Panc1 (cell line): Measurements from ENCODE around the gene VWA3B. TPM values are rescaled to one million over a fixed set of nuclear protein-coding genes. Genes with fewer than 3 reads are reported as not detected.

Experiments
- ATAC-seq: fragments of 200-7000 bp; cut with Tn5 transposase; 2 replicates; pipeline ENCODE4 v1.9.1; 2020; ENCODE audit warnings: mild to moderate bottlenecking, moderate library complexity
- BruUV-seq: library from RNA; stranded (reverse); fragments of 400-500 nt; replicated peaks from 2 replicates; lab custom pipeline; 2021; lab: Mats Ljungman, UMichigan
- CTCF ChIA-PET: fragments of 300-600 bp; sonication (Branson Sonifier 250); formaldehyde crosslinking; loops from one replicate; lab custom pipeline; 2022; ENCODE audit warnings: antibody characterized with exemption; lab: Charles Lee
- POLR2A ChIA-PET: fragments of 300-600 bp; sonication (Branson Sonifier 250); formaldehyde crosslinking; loops from one replicate; lab custom pipeline; 2022; ENCODE audit warnings: antibody characterized with exemption; lab: Charles Lee
- DNase-seq: peaks from one replicate; pipeline ENCODE4 v3.0.0-alpha.2; 2010; ENCODE audit warnings: low read depth, low spot score
- H3K27ac ChIP-seq: 2 replicates; pipeline ENCODE4 v1.5.1; 2011; ENCODE audit warnings: mild to moderate bottlenecking, low read length, inconsistent platforms
- H3K27me3 ChIP-seq: fragments of 200-500 bp; sonication (Bioruptor generic); 2 replicates; pipeline ENCODE4 v1.6.0; 2014; ENCODE audit warnings: low read length, inconsistent platforms; ENCODE audit not compliant: control insufficient read depth, insufficient read depth
- H3K36me3 ChIP-seq: fragments of 200-500 bp; sonication (Bioruptor generic); 2 replicates; pipeline ENCODE4 v1.5.1; 2014; ENCODE audit warnings: inconsistent platforms, mild to moderate bottlenecking, low read length, moderate library complexity; ENCODE audit not compliant: control insufficient read depth, insufficient read depth
- H3K4me1 ChIP-seq: 2 replicates; pipeline ENCODE4 v1.5.1; 2011; ENCODE audit warnings: inconsistent platforms, mild to moderate bottlenecking, low read length, moderate library complexity; ENCODE audit not compliant: control insufficient read depth, insufficient read depth
- H3K4me3 ChIP-seq, 2 experiments: 2 replicates each; pipeline ENCODE4 v1.5.1; 2011 to 2012; ENCODE audit warnings: low read depth in 2 of 2, low read length in 2 of 2, mild to moderate bottlenecking in 2 of 2, inconsistent platforms in 1 of 2, moderate library complexity in 1 of 2
- H3K9me3 ChIP-seq: fragments of 200-500 bp; sonication (Bioruptor generic); 2 replicates; pipeline ENCODE4 v1.5.1; 2014; ENCODE audit warnings: low read depth, mild to moderate bottlenecking, inconsistent platforms, low read length, moderate library complexity; ENCODE audit not compliant: control insufficient read depth, insufficient read depth
- POLR2AphosphoS5 ChIP-seq: IDR thresholded peaks from 2 replicates; pipeline ENCODE4 v1.6.1; 2012; ENCODE audit warnings: mild to moderate bottlenecking, low read depth, low read length, moderate library complexity
- SIN3A ChIP-seq: IDR thresholded peaks from 2 replicates; pipeline ENCODE4 v1.6.1; 2012; ENCODE audit warnings: low read depth, mild to moderate bottlenecking, low read length, moderate library complexity, borderline replicate concordance; ENCODE audit not compliant: insufficient read depth
- TCF7L2 ChIP-seq: IDR thresholded peaks from 2 replicates; pipeline ENCODE4 v1.6.1; 2011; ENCODE audit warnings: mild to moderate bottlenecking, low read depth, low read length, inconsistent platforms
- in situ Hi-C: cut with HindIII; loops from 2 replicates; pipeline ENCODE4 v1.10.0; 2016; ENCODE audit warnings: low sequenced_read_pairs, low pct_unique_long_range_greater_than_20kb
- intact Hi-C: fragments of 100-400 bp; cut with micrococcal nuclease; formaldehyde crosslinking; loops from one replicate; pipeline ENCODE4 v1.10.0; 2022; ENCODE audit not compliant: unreplicated experiment
- total RNA-seq: library from RNA; stranded (reverse); gene quantifications from one replicate; pipeline ENCODE4 v1.2.1, GENCODE V29; 2021; ENCODE audit not compliant: unreplicated experiment
- TF ChIP-seq, protein P1 (sequence below), 2 experiments: IDR thresholded peaks; 2 replicates each; pipeline ENCODE4 v1.6.1; 2011 to 2012; ENCODE audit warnings: low read depth in 2 of 2, control low read depth in 1 of 2, low read length in 1 of 2, mild to moderate bottlenecking in 1 of 2, moderate library complexity in 1 of 2; ENCODE audit not compliant: insufficient read depth in 1 of 2
- TF ChIP-seq, protein P2 (sequence below): fragments of 450-650 bp; IDR thresholded peaks from 2 replicates; pipeline ENCODE4 v1.5.1; 2017; ENCODE audit warnings: mild to moderate bottlenecking

VWA3B gene
- total RNA-seq, 1 experiment from 2014 or later = not detected

DNA sequence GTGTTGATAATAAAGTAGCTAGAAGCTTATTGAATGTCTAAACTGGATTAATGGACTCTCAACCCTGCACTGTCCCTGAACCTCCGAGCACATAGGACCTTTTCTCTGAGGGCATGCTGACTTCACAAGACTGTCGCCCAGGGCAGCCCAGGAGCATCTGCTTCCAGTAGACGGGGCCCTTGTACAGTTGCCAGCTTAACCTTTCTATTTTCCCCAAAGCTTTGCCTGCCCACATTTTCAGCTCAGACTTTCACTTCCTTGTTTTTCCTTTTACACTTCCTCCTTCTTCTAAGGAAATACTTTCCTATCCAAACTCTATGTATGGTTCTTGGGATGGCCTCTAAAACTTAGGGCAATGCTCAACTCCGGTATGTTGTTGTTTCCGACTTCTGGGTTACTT lies 1.3 kb downstream of the VWA3B start:
- TF ChIP-seq, protein P1, sequence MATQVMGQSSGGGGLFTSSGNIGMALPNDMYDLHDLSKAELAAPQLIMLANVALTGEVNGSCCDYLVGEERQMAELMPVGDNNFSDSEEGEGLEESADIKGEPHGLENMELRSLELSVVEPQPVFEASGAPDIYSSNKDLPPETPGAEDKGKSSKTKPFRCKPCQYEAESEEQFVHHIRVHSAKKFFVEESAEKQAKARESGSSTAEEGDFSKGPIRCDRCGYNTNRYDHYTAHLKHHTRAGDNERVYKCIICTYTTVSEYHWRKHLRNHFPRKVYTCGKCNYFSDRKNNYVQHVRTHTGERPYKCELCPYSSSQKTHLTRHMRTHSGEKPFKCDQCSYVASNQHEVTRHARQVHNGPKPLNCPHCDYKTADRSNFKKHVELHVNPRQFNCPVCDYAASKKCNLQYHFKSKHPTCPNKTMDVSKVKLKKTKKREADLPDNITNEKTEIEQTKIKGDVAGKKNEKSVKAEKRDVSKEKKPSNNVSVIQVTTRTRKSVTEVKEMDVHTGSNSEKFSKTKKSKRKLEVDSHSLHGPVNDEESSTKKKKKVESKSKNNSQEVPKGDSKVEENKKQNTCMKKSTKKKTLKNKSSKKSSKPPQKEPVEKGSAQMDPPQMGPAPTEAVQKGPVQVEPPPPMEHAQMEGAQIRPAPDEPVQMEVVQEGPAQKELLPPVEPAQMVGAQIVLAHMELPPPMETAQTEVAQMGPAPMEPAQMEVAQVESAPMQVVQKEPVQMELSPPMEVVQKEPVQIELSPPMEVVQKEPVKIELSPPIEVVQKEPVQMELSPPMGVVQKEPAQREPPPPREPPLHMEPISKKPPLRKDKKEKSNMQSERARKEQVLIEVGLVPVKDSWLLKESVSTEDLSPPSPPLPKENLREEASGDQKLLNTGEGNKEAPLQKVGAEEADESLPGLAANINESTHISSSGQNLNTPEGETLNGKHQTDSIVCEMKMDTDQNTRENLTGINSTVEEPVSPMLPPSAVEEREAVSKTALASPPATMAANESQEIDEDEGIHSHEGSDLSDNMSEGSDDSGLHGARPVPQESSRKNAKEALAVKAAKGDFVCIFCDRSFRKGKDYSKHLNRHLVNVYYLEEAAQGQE (IDR thresholded peaks at IDR 0.05; ENCODE audit: insufficient read depth in 1 of 2, low read depth in 2 of 2, low read length in 1 of 2) = no peak
- no peak for TF ChIP-seq POLR2AphosphoS5
- no peak for TF ChIP-seq TCF7L2
- TF ChIP-seq, protein P2, sequence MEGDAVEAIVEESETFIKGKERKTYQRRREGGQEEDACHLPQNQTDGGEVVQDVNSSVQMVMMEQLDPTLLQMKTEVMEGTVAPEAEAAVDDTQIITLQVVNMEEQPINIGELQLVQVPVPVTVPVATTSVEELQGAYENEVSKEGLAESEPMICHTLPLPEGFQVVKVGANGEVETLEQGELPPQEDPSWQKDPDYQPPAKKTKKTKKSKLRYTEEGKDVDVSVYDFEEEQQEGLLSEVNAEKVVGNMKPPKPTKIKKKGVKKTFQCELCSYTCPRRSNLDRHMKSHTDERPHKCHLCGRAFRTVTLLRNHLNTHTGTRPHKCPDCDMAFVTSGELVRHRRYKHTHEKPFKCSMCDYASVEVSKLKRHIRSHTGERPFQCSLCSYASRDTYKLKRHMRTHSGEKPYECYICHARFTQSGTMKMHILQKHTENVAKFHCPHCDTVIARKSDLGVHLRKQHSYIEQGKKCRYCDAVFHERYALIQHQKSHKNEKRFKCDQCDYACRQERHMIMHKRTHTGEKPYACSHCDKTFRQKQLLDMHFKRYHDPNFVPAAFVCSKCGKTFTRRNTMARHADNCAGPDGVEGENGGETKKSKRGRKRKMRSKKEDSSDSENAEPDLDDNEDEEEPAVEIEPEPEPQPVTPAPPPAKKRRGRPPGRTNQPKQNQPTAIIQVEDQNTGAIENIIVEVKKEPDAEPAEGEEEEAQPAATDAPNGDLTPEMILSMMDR = no peak
- TF ChIP-seq SIN3A = no peak
- in situ Hi-C loops = no loop called here
- no TSS peak for BruUV-seq
- no peaks in the 10 kb centered on the region for H3K9me3 ChIP-seq
- peaks cover 20% of the 10 kb centered on the region; the same call in 1 of the 2 replicates for H3K27me3 ChIP-seq
- H3K27ac ChIP-seq = no peak overlapping the region
- DNase-seq (no peak), ATAC-seq (no peak)
- intact Hi-C loops = no loop called here
- ChIA-PET POLR2A (no interaction called here), CTCF (no interaction called here)
- H3K36me3 ChIP-seq = no peaks in the 10 kb centered on the region
- no peak overlapping the region for H3K4me3 ChIP-seq
- peaks cover 4% of the 10 kb centered on the region; the same call in 1 of the 2 replicates for H3K4me1 ChIP-seq

DNA sequence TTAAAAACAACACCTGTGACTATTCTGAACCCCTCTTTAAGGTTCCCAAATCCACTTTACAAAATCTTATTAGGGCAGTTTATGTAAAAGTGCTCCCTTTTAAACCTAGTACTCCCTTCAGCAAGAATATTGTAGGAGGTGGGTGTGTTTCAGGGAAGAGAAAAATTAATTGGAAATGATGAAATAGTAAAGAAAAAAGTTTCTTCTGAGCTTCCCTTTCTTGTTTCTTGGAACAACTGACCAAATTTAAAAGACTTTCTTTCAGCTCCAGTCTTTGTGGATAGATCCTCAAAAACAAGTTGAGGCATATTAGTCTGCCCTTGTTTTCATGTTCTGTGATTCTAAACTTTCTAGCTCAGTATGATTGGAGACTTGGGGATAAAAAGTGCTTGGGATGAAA lies 3.0 kb downstream of the VWA3B start:
- H3K4me1 ChIP-seq = peaks cover 4% of the 10 kb centered on the region; the same call in 1 of the 2 replicates
- POLR2A ChIA-PET = no interaction called here
- intact Hi-C loops = no loop called here

More for the DNA sequence above, 3.0 kb downstream of the VWA3B start:
- H3K4me3 ChIP-seq = no peak overlapping the region
- in situ Hi-C loops = no loop called here
- no peak for DNase-seq
- no peaks in the 10 kb centered on the region for H3K36me3 ChIP-seq
- H3K27ac ChIP-seq = no peak overlapping the region
- BruUV-seq = no TSS peak
- TF ChIP-seq, protein P2 = no peak
- TF ChIP-seq, protein P1 (IDR thresholded peaks at IDR 0.05; ENCODE audit: insufficient read depth in 1 of 2, low read depth in 2 of 2, low read length in 1 of 2) = no peak
- TF ChIP-seq TCF7L2 (no peak), POLR2AphosphoS5 (no peak), SIN3A (no peak)
- no peak for ATAC-seq
- H3K27me3 ChIP-seq = peaks cover 16% of the 10 kb centered on the region; the same call in 1 of the 2 replicates
- CTCF ChIA-PET = no interaction called here
- H3K9me3 ChIP-seq = no peaks in the 10 kb centered on the region
